Gastroesophageal sphincter (tissue), 4 donors: ENCODE data around the gene C10orf143. TPM values are rescaled to one million over a fixed set of nuclear protein-coding genes. Genes with fewer than 3 reads are reported as not detected.
A peak's percentile ranks its signal among the peaks of the same experiment; 100 is the strongest.

Experiments used
- ATAC-seq: fragments of 150-250 bp; one replicate; pipeline ENCODE4 v1.9.1; 2016; ENCODE audit warnings: mild to moderate bottlenecking, moderate library complexity
- H3K27ac ChIP-seq, 4 donors: fragments of 200-600 bp; sonication (generic) in 3 of 4; 1 replicate in 3 of 4; 2 replicates in 1 of 4; pipeline ENCODE4 v1.5.1; 2016 to 2019
- H3K27me3 ChIP-seq: fragments of 200-600 bp; sonication (generic); one replicate; pipeline ENCODE4 v1.5.1; 2019
- H3K36me3 ChIP-seq, 2 donors: fragments of 200-600 bp; sonication (generic); one replicate each; pipeline ENCODE4 v1.5.1; 2019; ENCODE audit warnings: control low read depth in 1 of 2
- H3K4me1 ChIP-seq, 3 donors: fragments of 200-600 bp; sonication (generic); 1 replicate in 2 of 3; 2 replicates in 1 of 3; pipeline ENCODE4 v1.5.1; 2016 to 2019; ENCODE audit warnings: control low read depth in 2 of 3
- H3K4me3 ChIP-seq, 2 donors: fragments of 200-600 bp; sonication (generic); one replicate each; pipeline ENCODE4 v1.5.1; 2019; ENCODE audit warnings: mild to moderate bottlenecking in 1 of 2, moderate library complexity in 1 of 2
- H3K9me3 ChIP-seq, 3 donors: fragments of 200-600 bp; sonication (generic); one replicate each; pipeline ENCODE4 v1.5.1; 2017 to 2019; ENCODE audit warnings: control low read depth in 2 of 3
- CTCF ChIP-seq, 4 experiments: fragments of 200-600 bp in 2 of 4; fragments of 450-650 bp in 2 of 4; sonication (generic) in 1 of 4; IDR thresholded peaks; one replicate each; pipeline ENCODE4 v1.5.1; 2017 to 2019; ENCODE audit warnings: antibody characterized with exemption in 4 of 4, mild to moderate bottlenecking in 2 of 4, moderate library complexity in 2 of 4
- EP300 ChIP-seq: sonication (generic); formaldehyde crosslinking; IDR thresholded peaks from one replicate; pipeline ENCODE4 v1.6.1; 2017; ENCODE audit warnings: antibody characterized with exemption, mild to moderate bottlenecking
- POLR2A ChIP-seq, 2 donors: fragments of 450-650 bp; IDR thresholded peaks; one replicate each; pipeline ENCODE4 v1.6.1; 2017; ENCODE audit warnings: antibody characterized with exemption in 2 of 2, mild to moderate bottlenecking in 2 of 2, moderate library complexity in 1 of 2
- POLR2AphosphoS5 ChIP-seq: sonication (generic); formaldehyde crosslinking; IDR thresholded peaks from one replicate; pipeline ENCODE4 v1.6.1; 2017; ENCODE audit warnings: antibody characterized with exemption
- WGBS, 2 donors: methylation state at CpG; one replicate each; pipeline ENCODE4 v1.1.5; 2018; ENCODE audit warnings: low coverage in 1 of 2; 5-methylcytosine and 5-hydroxymethylcytosine counted together
- total RNA-seq, 4 donors: library from RNA; depleted of rRNA; stranded (reverse); fragments of >200 nt; gene quantifications; one replicate each; pipeline ENCODE4 v1.1.0, GENCODE V29; 2016

The C10orf143 gene
- total RNA-seq, 4 donors from 2014 or later: 1.1 to 5.4 (median 4.6) TPM

DNA sequence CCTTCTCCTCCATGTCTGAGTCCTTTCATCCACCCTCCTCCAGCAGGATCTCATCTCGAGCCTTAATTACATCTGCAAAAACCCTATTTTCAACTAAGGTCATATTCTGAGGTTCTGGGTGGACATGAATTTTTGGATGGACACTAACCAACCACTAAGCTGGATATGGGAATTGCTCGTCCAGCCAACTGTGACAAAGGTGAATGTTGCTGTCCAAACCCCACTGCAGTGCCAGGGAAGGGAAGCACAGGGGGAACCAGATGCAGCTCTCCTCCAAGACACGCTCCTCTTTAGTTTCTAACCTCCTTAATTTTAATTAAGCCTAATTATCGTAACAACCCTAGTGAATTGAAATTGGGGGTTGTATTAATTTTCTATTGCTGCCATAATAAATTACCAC, 81.4 kb downstream of the C10orf143 start:
- H3K4me1 ChIP-seq: no peaks in the 10 kb centered on the region
- H3K36me3 ChIP-seq: no peaks in the 10 kb centered on the region
- no peak overlapping the region for H3K4me3 ChIP-seq
- H3K27me3 ChIP-seq: peaks cover 10% of the 10 kb centered on the region
- ATAC-seq: no peak
- WGBS, 2 donors: 75 to 91% methylated on average over 4 of the region's 4 CpGs
- no peak overlapping the region for H3K27ac ChIP-seq
- TF ChIP-seq POLR2A (IDR thresholded peaks at IDR 0.05) (no peak), EP300 (no peak), CTCF (IDR thresholded peaks at IDR 0.05) (no peak), POLR2AphosphoS5 (no peak)
- peaks cover 0 to 8% (median 0%) of the 10 kb centered on the region in 3 donors for H3K9me3 ChIP-seq

DNA sequence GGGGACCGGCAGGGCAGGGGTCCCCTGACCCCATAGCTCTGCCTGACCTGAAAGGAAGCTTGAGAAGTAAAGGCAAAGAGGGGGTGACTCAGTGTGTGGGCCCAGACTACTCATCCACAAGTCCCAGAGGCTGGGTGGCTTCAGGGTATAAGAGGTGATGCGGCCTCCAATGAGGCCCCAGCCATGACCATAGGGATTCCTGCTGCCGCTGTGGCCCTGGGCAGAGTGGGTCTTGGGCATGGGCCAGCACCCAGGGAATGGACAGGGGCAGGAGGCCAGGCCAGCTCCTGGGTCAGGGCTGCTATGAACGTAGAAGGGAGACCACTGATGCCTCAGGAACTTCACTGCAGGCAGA, 82.2 kb downstream of the C10orf143 start:
- no peak for ATAC-seq

GRCh38 chr10:130027716-130028464, 82.7 kb downstream of the C10orf143 start:
- no peaks in the 10 kb centered on the region for H3K36me3 ChIP-seq
- peaks cover 0 to 8% (median 0%) of the 10 kb centered on the region in 3 donors for H3K9me3 ChIP-seq
- no peak overlapping the region for H3K4me3 ChIP-seq
- no peaks in the 10 kb centered on the region for H3K4me1 ChIP-seq
- no peak for TF ChIP-seq POLR2A (IDR thresholded peaks at IDR 0.05)
- no peak for TF ChIP-seq CTCF (IDR thresholded peaks at IDR 0.05)
- no peak for TF ChIP-seq EP300
- TF ChIP-seq POLR2AphosphoS5: no peak
- H3K27ac ChIP-seq: no peak overlapping the region
- H3K27me3 ChIP-seq: peaks cover 10% of the 10 kb centered on the region
- WGBS, 2 donors: 87% methylated on average over 3 of the region's 27 CpGs; no CpG with 5 or more reads in 1 of the 2 donors
- peak; percentile 13 for ATAC-seq

More for the DNA sequence above, 82.2 kb downstream of the C10orf143 start:
- Histone ChIP-seq H3K4me3 (no peak overlapping the region), H3K9me3 (peaks cover 0 to 8% (median 0%) of the 10 kb centered on the region in 3 donors), H3K36me3 (no peaks in the 10 kb centered on the region), H3K27ac (no peak overlapping the region), H3K4me1 (no peaks in the 10 kb centered on the region), H3K27me3 (peaks cover 10% of the 10 kb centered on the region)
- no peak for TF ChIP-seq CTCF (IDR thresholded peaks at IDR 0.05)
- no peak for TF ChIP-seq EP300
- TF ChIP-seq POLR2A (IDR thresholded peaks at IDR 0.05): no peak
- no peak for TF ChIP-seq POLR2AphosphoS5
- no CpG with 5 or more reads among the region's 4 CpGs for whole genome bisulfite sequencing, 2 donors

- Histone ChIP-seq H3K36me3 (no peaks in the 10 kb centered on the region), H3K27me3 (peaks cover 18% of the 10 kb centered on the region), H3K9me3 (peaks cover 0 to 6% (median 0%) of the 10 kb centered on the region in 3 donors), H3K4me3 (no peak overlapping the region), H3K4me1 (no peaks in the 10 kb centered on the region), H3K27ac (no peak overlapping the region)
- WGBS, 2 donors: no CpG with 5 or more reads among the region's 30 CpGs
- no peak for ATAC-seq
- TF ChIP-seq POLR2A (IDR thresholded peaks at IDR 0.05): no peak
- no peak for TF ChIP-seq EP300
- no peak for TF ChIP-seq POLR2AphosphoS5
Measured at GRCh38 chr10:130026670-130027456, 83.8 kb downstream of the C10orf143 start.

- TF ChIP-seq POLR2AphosphoS5: no peak
- no peak for TF ChIP-seq POLR2A (IDR thresholded peaks at IDR 0.05)
- H3K4me3 ChIP-seq: no peak overlapping the region
- ATAC-seq: no peak
- H3K9me3 ChIP-seq: no peaks in the 10 kb centered on the region
- 43 to 68% methylated on average over 1 to 12 of the region's 18 CpGs for WGBS, 2 donors
- H3K27ac ChIP-seq: no peak overlapping the region
- H3K4me1 ChIP-seq: no peaks in the 10 kb centered on the region
- H3K27me3 ChIP-seq: peaks cover 20% of the 10 kb centered on the region
- H3K36me3 ChIP-seq: no peaks in the 10 kb centered on the region
Measured at GRCh38 chr10:130025811-130026485, 84.7 kb downstream of the C10orf143 start.
